NCI-H524 (cell line): Measurements from ENCODE around the gene NDUFA11.
"Not testable (repeated sequence)": the region's sequence is repeated elsewhere in the genome, so short reads cannot be mapped to it uniquely, and the experiment has no call there.

Experiments used
- DNase-seq, 2 experiments: peaks; one replicate each; lab custom pipeline; 2025; lab: John Stamatoyannopoulos, UW

NDUFA11 gene

GRCh38 chr19:5890099-5890498, 13.5 kb downstream of the NDUFA11 start:
- DNase-seq = no peak

DNA sequence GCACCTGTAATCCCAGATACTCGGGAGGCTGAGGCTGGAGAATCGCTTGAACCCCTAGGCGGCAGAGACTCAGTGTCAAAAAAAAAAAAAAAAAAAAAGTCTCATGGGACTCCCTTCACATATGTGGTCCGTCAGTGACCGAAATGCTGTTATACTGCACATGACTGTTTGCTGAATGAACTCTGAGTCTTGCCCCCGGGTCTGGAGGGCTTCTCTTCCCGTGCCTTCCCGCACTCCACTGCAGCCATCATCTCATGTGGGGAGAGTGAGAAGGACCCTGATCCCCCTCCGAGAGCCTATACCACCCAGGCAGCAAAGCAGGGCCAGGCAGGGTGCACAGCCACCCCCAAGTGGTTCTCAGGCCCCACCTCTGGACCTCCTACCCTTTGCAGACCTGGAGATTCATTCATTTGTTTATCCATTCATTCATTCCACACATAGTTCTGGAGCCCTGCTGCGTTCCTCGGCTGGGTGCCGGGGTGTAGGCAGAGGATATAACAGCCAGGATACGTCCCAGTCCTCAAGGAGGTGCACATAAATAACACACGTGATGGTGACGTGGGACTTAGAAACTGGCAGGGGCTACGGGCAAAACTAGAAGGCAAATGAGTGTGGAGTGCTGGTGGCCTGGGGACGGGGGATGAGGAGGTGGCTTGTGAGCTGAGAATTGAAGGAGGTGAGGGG, 14.2 kb downstream of the NDUFA11 start:
- DNase-seq = no peak

GRCh38 chr19:5884065-5884811, 19.4 kb downstream of the NDUFA11 start:
- not testable (repeated sequence) for DNase-seq

DNA sequence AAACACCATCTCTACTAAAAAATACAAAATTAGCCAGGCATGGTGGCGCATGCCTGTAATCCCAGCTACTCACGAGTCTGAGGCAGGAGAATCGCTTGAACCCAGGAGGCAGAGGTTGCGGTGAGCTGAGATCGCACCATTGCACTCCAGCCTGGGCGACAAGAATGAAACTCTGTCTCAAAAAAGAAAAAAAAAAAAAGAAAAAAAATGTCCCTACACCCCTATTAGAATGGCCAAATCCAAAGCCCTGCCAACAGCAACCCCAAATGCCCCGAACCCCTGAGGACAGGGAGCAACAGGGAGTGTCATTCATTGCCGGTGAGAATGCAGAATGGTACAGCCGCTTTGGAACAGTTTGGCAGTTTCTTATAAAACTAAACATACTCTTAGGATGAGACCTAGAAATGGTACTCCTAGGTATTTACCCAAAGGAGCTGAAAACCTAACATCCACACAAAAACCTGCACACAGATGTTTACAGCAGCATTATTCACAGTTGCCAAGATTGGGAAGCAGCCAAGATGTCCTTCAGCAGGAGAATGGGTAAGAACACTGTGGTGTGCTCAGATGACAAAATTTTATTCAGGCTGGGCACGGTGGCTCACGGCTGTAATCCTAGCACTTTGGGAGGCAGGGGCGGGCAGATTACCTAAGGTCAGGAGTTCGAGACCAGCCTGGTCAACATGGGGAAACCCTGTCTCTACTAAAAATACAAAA, 20.3 kb downstream of the NDUFA11 start:
- DNase-seq = not testable (repeated sequence)

DNA sequence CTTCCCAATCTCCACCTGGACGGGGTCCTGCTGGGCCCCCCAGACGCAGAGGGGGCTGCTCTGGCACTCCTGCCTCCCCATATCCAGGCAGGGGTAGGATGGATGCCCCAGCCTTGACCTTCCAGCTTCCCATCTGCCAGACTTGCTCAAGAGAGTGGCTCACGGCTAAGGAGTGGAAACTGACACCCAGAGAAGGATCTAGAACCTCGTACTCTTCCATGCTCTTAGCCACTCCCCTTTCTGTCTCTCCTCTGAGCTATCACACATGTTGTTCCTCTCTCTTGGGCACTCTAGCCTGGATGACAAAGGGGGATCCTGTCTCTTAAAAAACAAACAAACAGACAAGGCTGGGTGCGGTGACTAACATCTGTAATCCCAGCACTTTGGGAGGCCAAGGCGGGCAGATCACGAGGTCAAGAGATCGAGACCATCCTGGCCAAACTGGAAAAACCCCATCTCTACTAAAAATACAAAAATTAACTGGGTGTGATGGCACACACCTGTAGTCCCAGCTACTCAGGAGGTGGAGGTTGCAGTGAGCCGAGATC, 21.1 kb downstream of the NDUFA11 start:
- DNase-seq = peak in 1 of 2 experiments; percentile 47

- peak; percentile 43 to 62 for DNase-seq
Measured at GRCh38 chr19:5881543-5882299, 21.9 kb downstream of the NDUFA11 start.

GRCh38 chr19:5880604-5881078, 22.9 kb downstream of the NDUFA11 start:
- peak in 1 of 2 experiments; percentile 41 for DNase-seq

DNA sequence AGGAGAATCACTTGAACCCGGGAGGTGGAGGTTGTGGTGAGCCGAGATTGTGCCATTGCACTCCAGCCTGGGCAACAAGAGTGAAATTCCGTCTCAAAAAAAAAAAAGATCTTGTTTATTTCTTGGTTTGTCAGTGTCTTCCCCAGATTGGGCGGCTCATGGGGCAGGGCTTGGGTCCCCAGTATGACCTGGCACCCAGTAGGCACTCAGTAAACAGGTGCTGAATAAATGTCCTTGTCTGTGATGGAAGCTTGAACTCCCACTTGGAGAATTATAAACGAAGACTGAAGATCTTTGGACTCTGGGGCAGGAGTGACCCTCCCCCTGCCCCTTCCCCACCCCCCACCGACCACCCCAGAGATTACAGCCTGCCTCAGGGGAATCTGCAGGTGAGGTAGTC, 23.4 kb downstream of the NDUFA11 start:
- DNase-seq = no peak

DNA sequence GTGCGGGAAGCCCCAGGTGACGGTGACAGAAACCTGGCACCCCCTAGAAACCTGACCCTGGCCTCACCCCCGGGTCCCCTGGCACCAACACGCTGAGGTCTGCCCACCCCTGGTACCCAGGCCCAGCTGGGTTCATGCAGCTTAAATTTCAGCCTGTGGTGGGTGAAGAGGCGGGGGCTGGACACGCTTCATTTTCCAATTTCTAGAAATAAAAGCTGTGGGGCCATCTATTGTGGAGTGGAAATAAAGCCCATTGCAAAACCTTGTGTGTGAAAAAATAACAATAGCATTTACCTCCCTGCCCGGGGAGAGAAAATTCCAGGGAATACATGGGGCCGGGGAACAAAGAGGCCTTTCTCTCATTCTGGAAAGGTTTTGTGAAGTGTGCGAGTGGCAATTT, 25.7 kb downstream of the NDUFA11 start:
- DNase-seq = no peak

- DNase-seq = no peak
Measured at GRCh38 chr19:5877427-5877826, 26.2 kb downstream of the NDUFA11 start.

GRCh38 chr19:5874496-5874895, 29.1 kb downstream of the NDUFA11 start:
- DNase-seq = not testable (repeated sequence)

- no peak for DNase-seq
Measured at GRCh38 chr19:5873617-5874199, 29.9 kb downstream of the NDUFA11 start.

DNA sequence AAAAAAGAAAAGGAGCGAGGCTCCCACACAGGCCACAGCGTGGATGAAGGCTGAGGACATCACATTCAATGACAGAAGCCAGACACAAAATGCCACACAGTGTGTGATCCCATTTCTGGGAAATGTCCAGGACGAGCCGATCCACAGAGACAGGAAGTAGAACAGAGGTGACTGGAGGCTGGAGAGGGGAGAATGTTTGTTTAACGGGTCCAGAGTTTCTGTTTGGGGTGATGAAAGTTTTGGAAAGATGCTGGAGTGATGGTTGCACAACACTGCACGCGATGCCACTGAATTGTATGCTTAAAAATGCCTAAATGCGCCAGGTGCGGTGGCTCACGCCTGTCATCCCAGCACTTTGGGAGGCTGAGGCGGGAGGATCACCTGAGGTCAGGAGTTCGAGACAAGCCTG, 32.6 kb downstream of the NDUFA11 start:
- DNase-seq = no peak

DNA sequence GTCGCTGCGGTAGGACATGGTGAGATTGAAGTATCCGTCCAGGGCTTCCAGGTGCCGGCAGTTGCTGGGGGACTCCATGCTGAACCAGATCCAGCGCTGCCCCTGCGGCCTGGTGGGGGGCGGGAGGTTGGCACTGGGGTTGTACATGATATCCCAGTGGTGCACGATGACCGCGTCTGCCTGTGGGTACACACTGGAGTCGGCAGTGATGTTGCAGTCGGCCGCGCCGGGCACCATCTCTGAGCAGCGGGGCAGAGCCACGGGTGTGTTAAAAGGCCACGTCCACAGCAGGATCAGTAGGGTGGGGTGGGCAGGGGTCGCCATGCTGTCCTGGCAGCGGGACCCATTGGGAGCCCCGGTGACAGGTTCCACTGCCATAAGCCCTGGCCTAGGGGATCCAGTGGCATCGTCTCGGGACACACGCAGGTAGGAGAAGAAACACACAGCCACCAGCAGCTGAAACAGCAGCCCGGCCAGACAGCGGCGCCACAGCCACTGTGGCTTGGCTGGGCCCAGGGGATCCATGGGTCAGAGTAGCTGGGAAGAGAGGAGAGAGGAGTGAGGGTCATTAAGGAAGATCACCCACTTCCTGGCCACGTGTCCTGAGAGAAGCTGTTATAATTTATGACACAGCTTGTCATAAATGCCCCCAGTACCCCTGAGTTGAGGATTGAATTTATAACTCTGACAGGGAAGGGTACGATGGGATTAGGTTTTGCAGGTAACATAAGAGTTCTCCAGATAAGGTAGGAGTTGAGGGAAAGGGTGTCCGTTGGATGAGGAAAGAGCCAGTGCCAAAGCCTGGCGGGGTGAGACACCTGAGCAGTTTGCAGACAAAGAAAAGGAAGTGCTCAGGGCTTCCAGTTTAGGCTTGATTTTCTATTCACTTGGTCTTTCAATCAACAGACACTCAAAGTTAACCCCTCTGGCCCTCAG, 36.1 kb downstream of the NDUFA11 start:
- no peak for DNase-seq

GRCh38 chr19:5865772-5866171, 37.8 kb downstream of the NDUFA11 start:
- DNase-seq = no peak

DNA sequence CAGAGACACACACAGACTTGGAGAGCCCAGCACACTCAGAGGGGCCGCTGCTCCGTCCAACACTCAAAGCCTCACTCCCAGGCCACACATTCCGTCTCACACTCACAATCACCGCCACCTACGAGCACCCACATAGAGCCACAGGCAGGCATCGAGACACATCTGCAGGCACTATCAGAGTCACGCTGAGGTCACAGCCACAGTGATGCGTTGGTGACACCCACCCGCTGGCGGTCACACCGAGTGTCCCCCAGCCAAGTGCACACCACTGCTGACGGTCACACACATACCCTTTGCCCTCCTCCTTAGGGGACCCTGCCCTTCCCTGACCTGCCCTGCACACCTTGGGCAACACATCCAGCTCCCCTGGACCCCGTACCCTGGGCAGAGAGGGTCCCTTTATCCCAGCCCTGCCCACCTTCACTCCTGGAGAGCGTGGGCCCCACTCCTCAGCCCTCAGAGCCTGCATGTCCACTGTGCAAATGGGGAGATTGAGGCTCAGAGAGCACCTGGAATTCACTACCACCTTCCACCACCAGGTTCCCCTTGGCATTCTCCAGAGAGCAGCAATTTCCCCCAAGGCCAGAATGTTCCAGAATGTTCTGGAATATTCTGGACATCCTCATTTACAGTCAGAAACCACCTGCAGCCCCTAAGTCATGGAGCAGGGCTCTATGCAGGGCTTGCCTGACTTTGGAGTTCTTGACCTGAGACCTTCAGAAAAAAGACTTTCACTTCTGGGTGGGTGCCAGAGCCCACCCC, 38.7 kb downstream of the NDUFA11 start:
- no peak for DNase-seq

GRCh38 chr19:5864013-5864720, 39.4 kb downstream of the NDUFA11 start:
- DNase-seq = no peak

GRCh38 chr19:5863030-5863665, 40.4 kb downstream of the NDUFA11 start:
- no peak for DNase-seq
